ENCODE results near the gene PTK6.

- no peak for TF ChIP-seq RFX5 (IDR thresholded peaks at IDR 0.05)
- TF ChIP-seq BCL3 (IDR thresholded peaks at IDR 0.05) = no peak
- no peak for TF ChIP-seq CTCF (IDR thresholded peaks at IDR 0.05)
- TF ChIP-seq JUN (IDR thresholded peaks at IDR 0.05) = no peak
- no peak for TF ChIP-seq E2F6 (IDR thresholded peaks at IDR 0.05; ENCODE audit: borderline replicate concordance, low read depth)
- no peak for TF ChIP-seq HDAC2 (IDR thresholded peaks at IDR 0.05)
- TF ChIP-seq EP300 (IDR thresholded peaks at IDR 0.05) = no peak
- no peak for TF ChIP-seq REST (IDR thresholded peaks at IDR 0.05)
- no peak for TF ChIP-seq POLR2A (IDR thresholded peaks at IDR 0.05; ENCODE audit: low read length)
- no peak for TF ChIP-seq CHD2 (IDR thresholded peaks at IDR 0.05; ENCODE audit: low read length, partially characterized antibody)
- TF ChIP-seq USF2 (IDR thresholded peaks at IDR 0.05) = no peak
- TF ChIP-seq GATA3 (IDR thresholded peaks at IDR 0.05; ENCODE audit: borderline replicate concordance) = no peak
- no peak for TF ChIP-seq RNF2 (IDR thresholded peaks at IDR 0.05; ENCODE audit: borderline replicate concordance, low read depth)
- no peak for TF ChIP-seq KDM1A (IDR thresholded peaks at IDR 0.05; ENCODE audit: low read depth)
These were observed 30.0 kb downstream of the PTK6 start for GRCh38 chr20:63507083-63507743.

All from A549 (cell line).